ENCODE data around the gene GCKR.
"Not testable (repeated sequence)": the region's sequence is repeated elsewhere in the genome, so short reads cannot be mapped to it uniquely, and the experiment has no call there.

GCKR gene

DNA sequence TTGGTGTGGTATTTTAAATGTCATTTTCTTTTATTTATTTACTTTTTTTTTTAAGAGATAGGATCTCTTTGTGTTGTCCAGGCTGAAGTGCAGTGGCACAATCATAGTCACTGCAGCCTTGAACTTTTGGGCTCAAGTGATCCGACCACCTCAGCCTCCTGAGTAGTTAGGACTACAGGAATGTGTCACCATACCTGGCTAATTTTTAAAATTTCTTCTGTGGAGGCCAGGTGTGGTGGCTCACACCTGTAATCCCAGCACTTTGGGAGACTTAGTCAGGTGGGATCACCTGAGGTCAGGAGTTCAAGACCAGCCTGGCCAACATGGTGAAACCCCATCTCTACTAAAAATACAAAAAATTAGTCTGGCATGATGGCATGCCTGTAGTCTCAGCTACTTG, 52.7 kb downstream of the GCKR start:
- Histone ChIP-seq H3K9me3 (ENCODE audit: insufficient read depth, low read depth, low read length) (peaks cover 7% of the 10 kb centered on the region), H3K4me3 (ENCODE audit: low read length) (no peak overlapping the region), H3K4me1 (ENCODE audit: insufficient read depth, low read length) (no peaks in the 10 kb centered on the region), H3K9ac (ENCODE audit: low read depth, low read length) (no peak overlapping the region), H3K27me3 (ENCODE audit: insufficient read depth, low read length) (peaks cover 5% of the 10 kb centered on the region; the same call in 1 of the 2 replicates), H3K36me3 (ENCODE audit: insufficient read depth, low read depth, low read length) (no peaks in the 10 kb centered on the region), H3K27ac (ENCODE audit: low read length) (no peak overlapping the region)

DNA sequence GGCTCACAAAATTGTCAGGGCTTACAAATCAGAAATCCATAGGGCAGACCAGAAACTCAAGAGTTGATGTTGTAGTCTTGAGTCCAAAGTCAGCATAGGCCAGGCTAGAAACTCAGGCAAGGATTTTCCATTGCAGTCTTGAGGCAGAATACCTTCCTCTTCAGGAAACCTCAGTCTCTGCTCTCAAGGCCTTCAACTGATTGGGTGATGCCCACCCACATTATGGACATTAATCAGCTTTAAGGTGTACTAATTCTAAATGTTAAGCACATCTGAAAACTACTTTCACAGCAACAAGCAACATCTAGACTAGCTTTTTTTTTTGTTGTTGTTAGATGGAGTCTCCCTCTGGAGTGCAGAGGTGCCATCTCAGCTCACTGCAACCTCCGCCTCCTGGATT, 54.9 kb downstream of the GCKR start:
- Histone ChIP-seq H3K36me3 (ENCODE audit: insufficient read depth, low read depth, low read length) (no peaks in the 10 kb centered on the region), H3K4me3 (ENCODE audit: low read length) (no peak overlapping the region), H3K4me1 (ENCODE audit: insufficient read depth, low read length) (no peaks in the 10 kb centered on the region), H3K27ac (ENCODE audit: low read length) (no peak overlapping the region), H3K27me3 (ENCODE audit: insufficient read depth, low read length) (peaks cover 5% of the 10 kb centered on the region; the same call in 1 of the 2 replicates), H3K9ac (ENCODE audit: low read depth, low read length) (no peak overlapping the region), H3K9me3 (ENCODE audit: insufficient read depth, low read depth, low read length) (peaks cover under 1% of the 10 kb centered on the region)

GRCh38 chr2:27552941-27553340, 56.3 kb downstream of the GCKR start:
- Histone ChIP-seq H3K27ac (ENCODE audit: low read length) (no peak overlapping the region), H3K9ac (ENCODE audit: low read depth, low read length) (no peak overlapping the region), H3K36me3 (ENCODE audit: insufficient read depth, low read depth, low read length) (no peaks in the 10 kb centered on the region), H3K9me3 (ENCODE audit: insufficient read depth, low read depth, low read length) (no peaks in the 10 kb centered on the region), H3K4me1 (ENCODE audit: insufficient read depth, low read length) (no peaks in the 10 kb centered on the region), H3K4me3 (ENCODE audit: low read length) (no peak overlapping the region), H3K27me3 (ENCODE audit: insufficient read depth, low read length) (peaks cover 5% of the 10 kb centered on the region; the same call in 1 of the 2 replicates)

GRCh38 chr2:27554451-27554850, 57.8 kb downstream of the GCKR start:
- H3K4me1 ChIP-seq (ENCODE audit: insufficient read depth, low read length); H3K9me3 ChIP-seq (ENCODE audit: insufficient read depth, low read depth, low read length); H3K36me3 ChIP-seq (ENCODE audit: insufficient read depth, low read depth, low read length); H3K4me3 ChIP-seq (ENCODE audit: low read length); H3K27me3 ChIP-seq (ENCODE audit: insufficient read depth, low read length); H3K27ac ChIP-seq (ENCODE audit: low read length); H3K9ac ChIP-seq (ENCODE audit: low read depth, low read length): not testable (repeated sequence)

DNA sequence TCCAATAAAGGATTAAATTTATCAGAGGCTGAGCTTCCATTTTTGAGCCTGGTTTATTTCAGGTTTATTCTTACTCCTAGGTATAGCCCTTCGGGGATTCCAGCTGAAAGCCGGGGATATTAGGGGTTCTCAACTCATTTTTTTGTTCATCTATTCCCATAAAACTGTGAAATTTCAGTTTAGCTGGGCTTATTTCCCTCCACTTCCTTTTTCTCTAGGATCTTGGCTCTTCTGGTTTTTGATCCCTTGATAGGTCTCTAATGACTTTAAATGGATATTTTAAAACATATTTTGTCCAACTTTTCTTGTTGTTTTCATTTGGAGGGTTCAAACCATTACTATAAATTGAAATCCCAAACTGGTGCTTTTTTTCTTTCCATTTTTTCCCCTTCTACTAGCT, 62.6 kb downstream of the GCKR start:
- Histone ChIP-seq H3K4me3 (ENCODE audit: low read length) (no peak overlapping the region), H3K27me3 (ENCODE audit: insufficient read depth, low read length) (no peaks in the 10 kb centered on the region), H3K4me1 (ENCODE audit: insufficient read depth, low read length) (no peaks in the 10 kb centered on the region), H3K27ac (ENCODE audit: low read length) (no peak overlapping the region), H3K36me3 (ENCODE audit: insufficient read depth, low read depth, low read length) (no peaks in the 10 kb centered on the region), H3K9me3 (ENCODE audit: insufficient read depth, low read depth, low read length) (no peaks in the 10 kb centered on the region), H3K9ac (ENCODE audit: low read depth, low read length) (no peak overlapping the region)

GRCh38 chr2:27561060-27561459, 64.4 kb downstream of the GCKR start:
- Histone ChIP-seq H3K27me3 (ENCODE audit: insufficient read depth, low read length) (no peaks in the 10 kb centered on the region), H3K27ac (ENCODE audit: low read length) (no peak overlapping the region), H3K9ac (ENCODE audit: low read depth, low read length) (no peak overlapping the region), H3K36me3 (ENCODE audit: insufficient read depth, low read depth, low read length) (no peaks in the 10 kb centered on the region), H3K9me3 (ENCODE audit: insufficient read depth, low read depth, low read length) (no peaks in the 10 kb centered on the region), H3K4me3 (ENCODE audit: low read length) (no peak overlapping the region), H3K4me1 (ENCODE audit: insufficient read depth, low read length) (no peaks in the 10 kb centered on the region)

- Histone ChIP-seq H3K27me3 (ENCODE audit: insufficient read depth, low read length) (peaks cover 33% of the 10 kb centered on the region), H3K27ac (ENCODE audit: low read length) (no peak overlapping the region), H3K4me1 (ENCODE audit: insufficient read depth, low read length) (no peaks in the 10 kb centered on the region), H3K36me3 (ENCODE audit: insufficient read depth, low read depth, low read length) (no peaks in the 10 kb centered on the region), H3K9ac (ENCODE audit: low read depth, low read length) (no peak overlapping the region), H3K4me3 (ENCODE audit: low read length) (no peak overlapping the region), H3K9me3 (ENCODE audit: insufficient read depth, low read depth, low read length) (peaks cover 6% of the 10 kb centered on the region; the same call in 1 of the 2 replicates)
These were observed 70.0 kb downstream of the GCKR start for GRCh38 chr2:27566628-27567027.

DNA sequence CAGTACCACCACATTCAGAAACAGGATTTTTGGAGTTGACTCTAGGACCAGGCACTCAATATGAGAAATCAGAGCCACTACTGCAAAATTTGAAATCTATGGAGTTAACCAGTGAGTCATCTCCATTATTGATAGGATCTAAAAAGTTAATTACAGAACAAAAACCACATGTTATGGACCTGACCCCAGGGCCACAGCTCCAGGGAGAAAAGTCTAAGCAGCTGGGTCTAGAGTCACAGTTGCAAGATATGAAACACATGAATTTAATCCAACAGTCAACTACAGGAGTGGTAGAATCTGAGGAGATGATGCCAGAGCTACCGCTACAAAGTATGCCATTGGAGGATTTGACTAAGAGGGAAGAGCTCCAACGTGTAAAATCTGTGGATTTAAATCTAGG, 72.8 kb downstream of the GCKR start:
- no peaks in the 10 kb centered on the region for H3K4me1 ChIP-seq (ENCODE audit: insufficient read depth, low read length)
- peaks cover 31% of the 10 kb centered on the region for H3K9me3 ChIP-seq (ENCODE audit: insufficient read depth, low read depth, low read length)
- no peak overlapping the region for H3K9ac ChIP-seq (ENCODE audit: low read depth, low read length)
- H3K27ac ChIP-seq (ENCODE audit: low read length), result no peak overlapping the region
- H3K36me3 ChIP-seq (ENCODE audit: insufficient read depth, low read depth, low read length), result no peaks in the 10 kb centered on the region
- no peak overlapping the region for H3K4me3 ChIP-seq (ENCODE audit: low read length)
- H3K27me3 ChIP-seq (ENCODE audit: insufficient read depth, low read length), result peaks cover 33% of the 10 kb centered on the region

DNA sequence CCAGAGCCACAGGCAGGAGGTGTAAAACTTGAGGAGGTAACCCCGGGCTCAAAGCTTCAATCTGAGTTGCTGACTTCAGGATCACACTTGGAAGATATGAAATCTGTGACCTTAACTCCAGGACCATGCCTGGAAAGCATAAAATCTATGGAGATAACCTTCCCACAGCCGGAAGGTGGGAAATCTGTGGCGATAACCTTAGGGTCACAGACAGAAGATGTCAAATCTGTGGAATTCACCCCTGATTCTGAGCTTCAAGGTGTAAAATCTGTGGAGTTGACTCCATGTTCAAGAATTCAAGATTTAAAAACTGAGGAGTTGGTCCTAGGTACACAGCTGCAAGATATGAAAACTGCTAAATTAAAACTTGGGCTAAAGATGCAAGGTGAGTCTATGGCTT, 74.6 kb downstream of the GCKR start:
- H3K27ac ChIP-seq (ENCODE audit: low read length), result no peak overlapping the region
- H3K36me3 ChIP-seq (ENCODE audit: insufficient read depth, low read depth, low read length), result no peaks in the 10 kb centered on the region
- H3K27me3 ChIP-seq (ENCODE audit: insufficient read depth, low read length), result peaks cover 33% of the 10 kb centered on the region
- H3K4me3 ChIP-seq (ENCODE audit: low read length), result no peak overlapping the region
- no peaks in the 10 kb centered on the region for H3K4me1 ChIP-seq (ENCODE audit: insufficient read depth, low read length)
- H3K9ac ChIP-seq (ENCODE audit: low read depth, low read length), result no peak overlapping the region
- peaks cover 49% of the 10 kb centered on the region for H3K9me3 ChIP-seq (ENCODE audit: insufficient read depth, low read depth, low read length)

DNA sequence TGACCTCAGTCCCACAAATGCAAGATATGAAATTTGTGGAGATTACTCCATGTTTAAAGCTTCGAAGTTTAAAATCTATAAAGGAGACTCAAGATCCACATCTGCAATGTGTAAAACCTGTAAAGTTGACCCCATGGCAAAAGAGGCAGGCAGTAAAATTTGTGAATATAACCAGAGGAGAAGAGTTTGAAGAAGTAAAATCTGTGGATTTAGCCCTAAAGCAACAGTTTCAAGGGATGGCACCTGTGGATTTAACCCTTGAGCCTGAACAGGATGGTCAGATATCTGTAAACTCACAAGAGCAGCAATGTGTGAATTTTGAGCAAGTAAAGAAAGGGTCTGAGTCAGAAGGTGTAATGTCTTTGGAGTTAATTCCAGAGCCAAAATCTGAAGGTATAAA, 75.0 kb downstream of the GCKR start:
- H3K4me1 ChIP-seq (ENCODE audit: insufficient read depth, low read length), result no peaks in the 10 kb centered on the region
- peaks cover 54% of the 10 kb centered on the region for H3K9me3 ChIP-seq (ENCODE audit: insufficient read depth, low read depth, low read length)
- H3K27ac ChIP-seq (ENCODE audit: low read length), result no peak overlapping the region
- H3K27me3 ChIP-seq (ENCODE audit: insufficient read depth, low read length), result peaks cover 31% of the 10 kb centered on the region
- no peak overlapping the region for H3K4me3 ChIP-seq (ENCODE audit: low read length)
- no peak overlapping the region for H3K9ac ChIP-seq (ENCODE audit: low read depth, low read length)
- H3K36me3 ChIP-seq (ENCODE audit: insufficient read depth, low read depth, low read length), result no peaks in the 10 kb centered on the region

- H3K9me3 ChIP-seq (ENCODE audit: insufficient read depth, low read depth, low read length), result peaks cover 61% of the 10 kb centered on the region
- H3K4me1 ChIP-seq (ENCODE audit: insufficient read depth, low read length), result no peaks in the 10 kb centered on the region
- peaks cover 24% of the 10 kb centered on the region for H3K27me3 ChIP-seq (ENCODE audit: insufficient read depth, low read length)
- H3K9ac ChIP-seq (ENCODE audit: low read depth, low read length), result no peak overlapping the region
- no peaks in the 10 kb centered on the region for H3K36me3 ChIP-seq (ENCODE audit: insufficient read depth, low read depth, low read length)
- H3K4me3 ChIP-seq (ENCODE audit: low read length), result no peak overlapping the region
- no peak overlapping the region for H3K27ac ChIP-seq (ENCODE audit: low read length)
These were observed 75.8 kb downstream of the GCKR start for GRCh38 chr2:27572439-27572838.

DNA sequence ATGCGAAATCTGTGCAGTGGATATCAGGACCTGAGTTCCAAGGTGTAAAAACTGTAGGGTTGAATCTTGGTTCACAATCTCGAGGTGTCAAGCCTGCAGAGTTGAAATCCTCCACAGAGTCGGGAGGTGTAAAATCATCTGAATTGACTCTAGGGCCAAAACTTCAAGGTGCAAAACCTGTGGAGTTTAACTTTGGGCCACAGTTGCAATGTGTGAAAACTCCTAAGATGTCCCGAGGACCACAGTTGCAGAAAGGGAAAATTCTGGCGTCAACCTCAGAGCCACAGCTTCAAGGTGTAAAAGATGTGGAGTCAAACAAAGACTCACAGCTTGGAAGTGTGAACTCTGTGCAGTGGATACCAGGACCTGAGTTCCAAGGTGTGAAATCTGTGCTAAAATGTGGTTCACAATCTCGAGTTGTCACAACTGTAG, 76.4 kb downstream of the GCKR start:
- Histone ChIP-seq H3K4me3 (ENCODE audit: low read length) (no peak overlapping the region), H3K36me3 (ENCODE audit: insufficient read depth, low read depth, low read length) (no peaks in the 10 kb centered on the region), H3K9ac (ENCODE audit: low read depth, low read length) (no peak overlapping the region), H3K27me3 (ENCODE audit: insufficient read depth, low read length) (peaks cover 19% of the 10 kb centered on the region), H3K4me1 (ENCODE audit: insufficient read depth, low read length) (no peaks in the 10 kb centered on the region), H3K27ac (ENCODE audit: low read length) (no peak overlapping the region), H3K9me3 (ENCODE audit: insufficient read depth, low read depth, low read length) (peaks cover 67% of the 10 kb centered on the region)
